Astrocyte (in vitro differentiated cells and primary cell): ENCODE data around the gene HMG20B. TPM values are rescaled to one million over a fixed set of nuclear protein-coding genes. Genes with fewer than 3 reads are reported as not detected.
A peak's percentile ranks its signal among the peaks of the same experiment; 100 is the strongest.

ENCODE experiments used
- DNase-seq: peaks from one replicate; pipeline ENCODE4 v3.0.0-alpha.2; 2010; ENCODE audit warnings: low read depth
- FAIRE-seq: peaks from 2 replicates; lab custom pipeline; 2011; peaks lifted over from hg19 to GRCh38; lab: Jason Lieb, UNC
- H2AFZ ChIP-seq: 2 replicates; pipeline ENCODE4 v1.6.0; 2012; ENCODE audit warnings: low read depth, low read length, inconsistent platforms
- H3K27ac ChIP-seq: 2 replicates; pipeline ENCODE4 v1.5.1; 2011; ENCODE audit warnings: low read depth, low read length, inconsistent platforms
- H3K27me3 ChIP-seq: 2 replicates; pipeline ENCODE4 v1.6.0; 2011; ENCODE audit warnings: low read length, inconsistent platforms; ENCODE audit not compliant: insufficient read depth
- H3K36me3 ChIP-seq: 2 replicates; pipeline ENCODE4 v1.5.1; 2011; ENCODE audit warnings: low read length, inconsistent platforms; ENCODE audit not compliant: insufficient read depth
- H3K4me1 ChIP-seq: 2 replicates; pipeline ENCODE4 v1.5.1; 2011; ENCODE audit warnings: low read length, inconsistent platforms; ENCODE audit not compliant: insufficient read depth
- H3K4me2 ChIP-seq: 2 replicates; pipeline ENCODE4 v1.6.0; 2012; ENCODE audit warnings: low read length, inconsistent platforms
- H3K4me3 ChIP-seq: 2 replicates; pipeline ENCODE4 v1.5.1; 2011; ENCODE audit warnings: low read depth, mild to moderate bottlenecking, low read length, inconsistent platforms; ENCODE audit not compliant: insufficient read depth
- H3K79me2 ChIP-seq: 2 replicates; pipeline ENCODE4 v1.6.0; 2012; ENCODE audit warnings: mild to moderate bottlenecking, low read length, inconsistent platforms; ENCODE audit not compliant: insufficient read depth
- H3K9ac ChIP-seq: 2 replicates; pipeline ENCODE4 v1.6.0; 2012; ENCODE audit warnings: mild to moderate bottlenecking, low read length, inconsistent platforms
- H3K9me3 ChIP-seq: 2 replicates; pipeline ENCODE4 v1.5.1; 2012; ENCODE audit warnings: low read depth, mild to moderate bottlenecking, low read length, inconsistent platforms; ENCODE audit not compliant: insufficient read depth
- H4K20me1 ChIP-seq: 2 replicates; pipeline ENCODE4 v1.6.0; 2012; ENCODE audit warnings: low read length, inconsistent platforms; ENCODE audit not compliant: insufficient read depth
- H3K27ac Mint-ChIP-seq: one replicate; pipeline ENCODE4 v1.8.0; 2021; ENCODE audit warnings: mild to moderate bottlenecking, mixed read lengths; ENCODE audit not compliant: unreplicated experiment
- H3K27me3 Mint-ChIP-seq: one replicate; pipeline ENCODE4 v1.8.0; 2021; ENCODE audit warnings: low read depth, mixed read lengths; ENCODE audit not compliant: unreplicated experiment
- H3K36me3 Mint-ChIP-seq: one replicate; pipeline ENCODE4 v1.8.0; 2021; ENCODE audit warnings: low read depth, mixed read lengths; ENCODE audit not compliant: unreplicated experiment
- H3K4me1 Mint-ChIP-seq: one replicate; pipeline ENCODE4 v1.8.0; 2021; ENCODE audit warnings: low read depth, mixed read lengths; ENCODE audit not compliant: unreplicated experiment
- H3K4me3 Mint-ChIP-seq: one replicate; pipeline ENCODE4 v1.8.0; 2021; ENCODE audit warnings: mild to moderate bottlenecking, moderate library complexity, mixed read lengths; ENCODE audit not compliant: unreplicated experiment
- H3K9me3 Mint-ChIP-seq: one replicate; pipeline ENCODE4 v1.8.0; 2021; ENCODE audit warnings: mild to moderate bottlenecking, mixed read lengths; ENCODE audit not compliant: unreplicated experiment
- CTCF ChIP-seq: IDR thresholded peaks from 2 replicates; pipeline ENCODE4 v1.5.1; 2011; ENCODE audit warnings: low read depth, mild to moderate bottlenecking, inconsistent platforms, low read length, moderate library complexity; ENCODE audit not compliant: insufficient read depth
- EZH2 ChIP-seq: IDR thresholded peaks from 2 replicates; pipeline ENCODE4 v1.6.1; 2012; ENCODE audit warnings: mild to moderate bottlenecking, low read length, inconsistent platforms; ENCODE audit not compliant: insufficient read depth
- total RNA-seq: library from RNA; stranded (reverse); gene quantifications from 2 replicates; pipeline ENCODE4 v1.2.1, GENCODE V29; 2021

The HMG20B gene
- total RNA-seq, 1 donor from 2014 or later, result 55.9 TPM

DNA sequence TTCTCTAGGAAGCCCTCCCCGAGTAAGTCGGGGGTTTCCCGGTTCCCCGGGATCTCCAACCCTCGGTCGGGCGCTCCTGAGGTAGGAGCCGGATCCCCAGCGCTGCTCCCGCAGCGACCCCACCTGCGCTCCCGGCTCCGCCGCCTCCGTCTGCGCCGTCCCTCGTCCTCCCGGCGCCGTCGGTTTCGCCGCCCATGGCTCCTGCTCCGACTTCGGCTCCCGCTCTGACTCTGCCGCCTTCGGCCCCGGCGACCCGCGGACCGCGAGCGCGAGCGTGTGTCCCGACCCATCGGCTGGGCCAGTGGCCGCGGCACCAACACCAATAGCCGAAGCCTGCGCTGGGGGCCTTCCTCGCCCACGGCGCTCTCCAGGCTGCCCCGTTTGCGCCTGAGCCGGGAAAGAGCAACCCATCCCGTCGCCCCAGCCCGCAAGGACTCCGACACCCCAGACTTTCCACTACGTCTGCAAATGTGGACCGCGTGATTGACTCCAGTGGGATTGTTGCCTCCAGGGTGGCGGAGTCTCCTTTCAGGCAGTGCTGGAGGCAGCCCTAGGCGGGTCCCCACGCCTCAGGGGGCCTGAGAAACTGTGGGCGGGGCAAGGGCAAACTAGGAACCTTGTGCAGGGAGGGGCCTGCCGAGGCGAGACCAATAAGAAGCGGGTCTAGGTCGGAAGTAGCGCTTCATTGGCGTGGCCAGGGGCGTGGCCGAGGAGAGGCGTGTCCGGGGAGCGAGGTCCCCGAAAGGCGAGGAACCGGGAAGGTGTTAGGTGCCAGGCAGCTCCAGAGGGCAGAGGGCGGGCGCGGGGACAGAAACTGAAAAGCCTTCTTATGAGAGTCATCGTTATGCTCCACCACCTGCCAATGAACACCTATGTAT, 54.0 kb downstream of the HMG20B start, which contains the start of gene CACTIN:
Gene CACTIN, minus strand, starts transcription at position 318 of the 878 bp plus-strand sequence. Its CDS starts 28 bp downstream, at position 290.
- peak within 1 kb of the TSS; percentile 94 for H3K9ac ChIP-seq
- H3K27me3 Mint-ChIP-seq, result no peaks in the 10 kb centered on the region
- H3K4me2 ChIP-seq, result peak within 1 kb of the TSS; percentile 95
- H3K9me3 ChIP-seq, result no peaks in the 10 kb centered on the region
- TF ChIP-seq CTCF (no peak), EZH2 (no peak)
- FAIRE-seq, result peak; percentile 83
- H3K79me2 ChIP-seq, result peaks cover 37% of the 10 kb centered on the region
- peak within 1 kb of the TSS; percentile 99 for H3K27ac ChIP-seq
- H3K4me1 ChIP-seq, result peaks cover 10% of the 10 kb centered on the region
- H3K4me3 Mint-ChIP-seq, result peak within 1 kb of the TSS; percentile 94
- peak within 1 kb of the TSS; percentile 97 for H3K27ac Mint-ChIP-seq
- H2AFZ ChIP-seq, result peak within 1 kb of the TSS; percentile 83
- H3K4me3 ChIP-seq, result peak within 1 kb of the TSS; percentile 96
- H3K9me3 Mint-ChIP-seq, result no peaks in the 10 kb centered on the region
- peaks cover 4% of the 10 kb centered on the region for H3K36me3 Mint-ChIP-seq
- peaks cover 31% of the 10 kb centered on the region for H4K20me1 ChIP-seq
- peaks cover 4% of the 10 kb centered on the region for H3K4me1 Mint-ChIP-seq
- H3K27me3 ChIP-seq, result no peaks in the 10 kb centered on the region
- H3K36me3 ChIP-seq, result no peaks in the 10 kb centered on the region
- peak; percentile 93 for DNase-seq

DNA sequence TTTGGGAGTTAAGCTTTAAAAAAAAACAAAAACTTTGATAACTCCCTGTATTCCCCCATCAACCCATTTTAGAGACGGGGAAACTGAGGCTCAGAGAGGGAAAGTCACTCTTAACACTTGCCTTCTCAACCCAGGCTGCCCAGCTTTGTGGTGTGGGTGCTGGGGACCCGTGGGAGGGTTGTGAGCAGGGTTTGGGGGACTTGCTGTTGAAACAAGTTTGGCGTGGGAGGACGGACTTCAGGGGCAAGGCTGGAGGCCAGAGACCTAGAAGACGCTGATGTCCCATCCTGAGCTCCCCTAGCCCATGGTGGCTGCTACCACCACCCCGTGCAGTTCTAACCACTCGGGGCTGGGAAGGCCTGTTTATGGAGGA, 54.6 kb downstream of the HMG20B start:
- TF ChIP-seq EZH2 (no peak), CTCF (no peak)

More for the DNA sequence above, 54.6 kb downstream of the HMG20B start:
- H3K4me3 Mint-ChIP-seq, result peak overlapping the region; percentile 94
- Histone ChIP-seq H3K79me2 (peaks cover 36% of the 10 kb centered on the region), H3K27ac (no peak overlapping the region), H3K4me3 (no peak overlapping the region), H2AFZ (peak overlapping the region; percentile 62), H3K36me3 (no peaks in the 10 kb centered on the region), H3K9ac (no peak overlapping the region), H3K9me3 (no peaks in the 10 kb centered on the region), H3K4me2 (peak overlapping the region; percentile 95), H3K27me3 (no peaks in the 10 kb centered on the region), H4K20me1 (peaks cover 27% of the 10 kb centered on the region), H3K4me1 (peaks cover 10% of the 10 kb centered on the region)
- H3K9me3 Mint-ChIP-seq, result no peaks in the 10 kb centered on the region
- H3K36me3 Mint-ChIP-seq, result peaks cover 4% of the 10 kb centered on the region
- H3K27me3 Mint-ChIP-seq, result no peaks in the 10 kb centered on the region
- H3K27ac Mint-ChIP-seq, result no peak overlapping the region
- peaks cover 4% of the 10 kb centered on the region for H3K4me1 Mint-ChIP-seq
- no peak for DNase-seq
- no peak for FAIRE-seq

Other genes with a start within 250 kb of the HMG20B start
- gene NFIC, start 206.4 kb upstream of the HMG20B start, total RNA-seq, result 38.3 and 49.8 TPM in 2 replicates
- gene SMIM24, start 92.4 kb upstream of the HMG20B start, total RNA-seq, result not detected in 2 replicates
- not detected in 2 replicates for gene SMIM44, start 89.5 kb upstream of the HMG20B start, total RNA-seq
- gene DOHH, start 72.3 kb upstream of the HMG20B start, total RNA-seq, result 14.5 and 16.2 TPM in 2 replicates
- gene FZR1, start 66.6 kb upstream of the HMG20B start, total RNA-seq, result 47.0 and 51.8 TPM in 2 replicates
- gene TEKTIP1, start 33.8 kb upstream of the HMG20B start, total RNA-seq, result 0.68 TPM in 1 of 2 replicates, not detected in the other
- 181 and 201 TPM in 2 replicates for gene MFSD12, start 15.4 kb upstream of the HMG20B start, total RNA-seq
- gene GIPC3, start 12.5 kb downstream of the HMG20B start, total RNA-seq, result 0.09 and 0.10 TPM in 2 replicates
- 0.31 and 0.39 TPM in 2 replicates for gene TBXA2R, start 33.9 kb downstream of the HMG20B start, total RNA-seq
- gene CACTIN, start 53.8 kb downstream of the HMG20B start, total RNA-seq, result 22.0 and 26.7 TPM in 2 replicates
- gene PIP5K1C, start 127.5 kb downstream of the HMG20B start, total RNA-seq, result 42.0 and 44.2 TPM in 2 replicates
- gene TJP3, start 135.4 kb downstream of the HMG20B start, total RNA-seq, result 0.58 and 2.0 TPM in 2 replicates
- 16.4 and 16.5 TPM in 2 replicates for gene APBA3, start 188.7 kb downstream of the HMG20B start, total RNA-seq
- 41.6 and 43.5 TPM in 2 replicates for gene MRPL54, start 189.7 kb downstream of the HMG20B start, total RNA-seq
- gene RAX2, start 199.3 kb downstream of the HMG20B start, total RNA-seq, result not detected in 2 replicates
- gene MATK, start 213.4 kb downstream of the HMG20B start, total RNA-seq, result 0.22 TPM in 1 of 2 replicates, not detected in the other